ENCODE results near the gene NR0B1.

GRCh38 chrX:30280428-30280827 lies 28.8 kb downstream of the NR0B1 start:
- TF ChIP-seq GATA2 (IDR thresholded peaks at IDR 0.05; ENCODE audit: low read depth, low read length) (no peak), GATA3 (IDR thresholded peaks at IDR 0.05; ENCODE audit: low read depth, low read length) (no peak)
